Prostate gland (tissue), 2 donors: ENCODE data around the gene KCTD21. TPM values are rescaled to one million over a fixed set of nuclear protein-coding genes. Genes with fewer than 3 reads are reported as not detected.

ENCODE experiments used
- DNase-seq: peaks from one replicate; pipeline ENCODE4 v3.0.0-alpha.2; 2019; ENCODE audit warnings: low spot score
- H3K27ac ChIP-seq, 2 donors: fragments of 200-600 bp; sonication (generic); 2 replicates each; pipeline ENCODE4 v1.5.1; 2017 to 2019
- H3K27me3 ChIP-seq: fragments of 200-600 bp; sonication (generic); replicated peaks from 2 replicates; pipeline ENCODE4 v1.5.1; 2019; ENCODE audit not compliant: insufficient read depth
- H3K36me3 ChIP-seq, 2 donors: fragments of 200-600 bp; sonication (generic); 1 replicate in 1 of 2; 2 replicates in 1 of 2; pipeline versions ENCODE4 v1.5.1 to v1.8.1; 2017 to 2019
- H3K4me1 ChIP-seq: fragments of 200-600 bp; sonication (generic); replicated peaks from 2 replicates; pipeline ENCODE4 v1.5.1; 2019
- H3K4me3 ChIP-seq, 2 donors: fragments of 200-600 bp; sonication (generic); 2 replicates each; pipeline ENCODE4 v1.5.1; 2017 to 2019
- H3K9me3 ChIP-seq: fragments of 200-600 bp; sonication (generic); 2 replicates; pipeline ENCODE4 v1.5.1; 2017
- POLR2A ChIP-seq: fragments of 450-650 bp; IDR thresholded peaks from one replicate; pipeline ENCODE4 v1.6.1; 2016; ENCODE audit warnings: antibody characterized with exemption, mild to moderate bottlenecking
- POLR2AphosphoS5 ChIP-seq: sonication (generic); formaldehyde crosslinking; IDR thresholded peaks from one replicate; pipeline ENCODE4 v1.6.1; 2017; ENCODE audit warnings: antibody characterized with exemption
- WGBS: methylation state at CpG from one replicate; pipeline ENCODE4 v1.1.5; 2018; 5-methylcytosine and 5-hydroxymethylcytosine counted together
- intact Hi-C: fragments of 100-400 bp; cut with DNase I; formaldehyde crosslinking; loops from one replicate; pipeline ENCODE4 v1.14.2; 2022
- total RNA-seq, 2 donors: library from RNA; depleted of rRNA; stranded (reverse); fragments of >200 nt; gene quantifications; one replicate each; pipeline ENCODE4 v1.1.0, GENCODE V29; 2016
- TF ChIP-seq, protein P1 (sequence below), 4 experiments: fragments of 200-600 bp in 2 of 4; fragments of 450-650 bp in 2 of 4; sonication (generic) in 2 of 4; IDR thresholded peaks; 1 replicate in 3 of 4; 2 replicates in 1 of 4; pipeline ENCODE4 v1.5.1; 2016 to 2019; ENCODE audit warnings: antibody characterized with exemption in 4 of 4, mild to moderate bottlenecking in 2 of 4, moderate library complexity in 2 of 4

KCTD21 gene
- total RNA-seq, 2 donors from 2014 or later = 7.3 to 12.2 TPM

DNA sequence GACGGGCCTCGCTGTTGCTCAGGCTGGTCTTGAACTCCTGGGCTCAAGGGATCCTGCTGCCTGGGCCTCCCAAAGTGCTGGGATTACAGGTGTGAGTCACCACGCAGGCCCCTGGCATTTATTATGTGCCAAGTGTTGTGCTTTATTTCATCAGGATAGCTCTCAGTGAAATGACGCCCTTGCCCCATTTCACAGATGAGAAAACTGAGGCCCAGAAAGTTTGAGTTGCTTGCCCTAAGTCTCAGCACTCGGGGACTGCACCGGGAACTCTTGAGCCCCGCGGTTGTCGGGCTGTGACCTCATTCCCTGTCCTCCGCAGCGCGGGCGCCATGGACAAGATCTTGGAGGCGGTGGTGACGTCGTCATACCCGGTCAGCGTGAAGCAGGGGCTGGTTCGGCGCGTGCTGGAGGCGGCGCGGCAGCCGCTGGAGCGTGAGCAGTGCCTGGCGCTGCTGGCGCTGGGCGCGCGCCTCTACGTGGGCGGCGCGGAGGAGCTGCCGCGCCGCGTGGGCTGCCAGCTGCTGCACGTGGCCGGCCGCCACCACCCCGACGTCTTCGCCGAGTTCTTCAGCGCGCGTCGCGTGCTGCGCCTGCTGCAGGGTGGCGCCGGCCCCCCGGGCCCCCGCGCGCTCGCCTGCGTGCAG, 7.6 kb upstream of the KCTD21 start:
- DNase-seq = no peak
- no peaks in the 10 kb centered on the region for H3K9me3 ChIP-seq
- intact Hi-C loops = no loop called here
- no peaks in the 10 kb centered on the region for H3K27me3 ChIP-seq
- H3K4me1 ChIP-seq = no peaks in the 10 kb centered on the region
- no peak overlapping the region for H3K4me3 ChIP-seq
- WGBS = 35% methylated on average over 51 of the region's 60 CpGs
- TF ChIP-seq POLR2A = no peak
- no peak for TF ChIP-seq POLR2AphosphoS5
- TF ChIP-seq, protein P1, sequence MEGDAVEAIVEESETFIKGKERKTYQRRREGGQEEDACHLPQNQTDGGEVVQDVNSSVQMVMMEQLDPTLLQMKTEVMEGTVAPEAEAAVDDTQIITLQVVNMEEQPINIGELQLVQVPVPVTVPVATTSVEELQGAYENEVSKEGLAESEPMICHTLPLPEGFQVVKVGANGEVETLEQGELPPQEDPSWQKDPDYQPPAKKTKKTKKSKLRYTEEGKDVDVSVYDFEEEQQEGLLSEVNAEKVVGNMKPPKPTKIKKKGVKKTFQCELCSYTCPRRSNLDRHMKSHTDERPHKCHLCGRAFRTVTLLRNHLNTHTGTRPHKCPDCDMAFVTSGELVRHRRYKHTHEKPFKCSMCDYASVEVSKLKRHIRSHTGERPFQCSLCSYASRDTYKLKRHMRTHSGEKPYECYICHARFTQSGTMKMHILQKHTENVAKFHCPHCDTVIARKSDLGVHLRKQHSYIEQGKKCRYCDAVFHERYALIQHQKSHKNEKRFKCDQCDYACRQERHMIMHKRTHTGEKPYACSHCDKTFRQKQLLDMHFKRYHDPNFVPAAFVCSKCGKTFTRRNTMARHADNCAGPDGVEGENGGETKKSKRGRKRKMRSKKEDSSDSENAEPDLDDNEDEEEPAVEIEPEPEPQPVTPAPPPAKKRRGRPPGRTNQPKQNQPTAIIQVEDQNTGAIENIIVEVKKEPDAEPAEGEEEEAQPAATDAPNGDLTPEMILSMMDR (IDR thresholded peaks at IDR 0.05) = no peak
- H3K27ac ChIP-seq = no peak overlapping the region
- peaks cover 0 to 5% of the 10 kb centered on the region in 2 donors for H3K36me3 ChIP-seq

DNA sequence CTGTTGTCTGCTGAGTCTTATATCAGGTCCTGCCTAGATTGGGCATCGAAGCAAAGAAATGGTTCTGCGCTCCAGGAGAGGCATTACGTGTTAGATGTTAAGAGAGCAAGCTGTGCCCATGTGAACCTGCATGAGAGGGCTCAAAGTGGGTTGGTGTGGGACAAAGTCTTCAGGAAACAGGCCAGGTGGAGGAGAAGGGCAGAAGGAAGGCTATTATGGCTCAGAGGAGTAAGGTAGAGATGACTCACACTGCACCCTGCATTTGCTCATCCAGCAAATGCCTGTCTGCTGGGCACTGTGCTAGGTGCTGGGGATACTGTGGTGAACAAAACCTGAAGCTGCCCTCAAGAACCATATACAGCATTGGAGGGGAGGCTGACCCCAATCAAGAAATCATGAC, 6.1 kb upstream of the KCTD21 start:
- Histone ChIP-seq H3K27ac (no peak overlapping the region), H3K4me1 (no peaks in the 10 kb centered on the region), H3K4me3 (no peak overlapping the region), H3K36me3 (no peaks in the 10 kb centered on the region), H3K9me3 (no peaks in the 10 kb centered on the region), H3K27me3 (no peaks in the 10 kb centered on the region)
- TF ChIP-seq, protein P1 (IDR thresholded peaks at IDR 0.05) = no peak
- TF ChIP-seq POLR2A = no peak
- intact Hi-C loops = no loop called here
- no peak for DNase-seq
- WGBS = 97% methylated on average over 3 of the region's 3 CpGs

DNA sequence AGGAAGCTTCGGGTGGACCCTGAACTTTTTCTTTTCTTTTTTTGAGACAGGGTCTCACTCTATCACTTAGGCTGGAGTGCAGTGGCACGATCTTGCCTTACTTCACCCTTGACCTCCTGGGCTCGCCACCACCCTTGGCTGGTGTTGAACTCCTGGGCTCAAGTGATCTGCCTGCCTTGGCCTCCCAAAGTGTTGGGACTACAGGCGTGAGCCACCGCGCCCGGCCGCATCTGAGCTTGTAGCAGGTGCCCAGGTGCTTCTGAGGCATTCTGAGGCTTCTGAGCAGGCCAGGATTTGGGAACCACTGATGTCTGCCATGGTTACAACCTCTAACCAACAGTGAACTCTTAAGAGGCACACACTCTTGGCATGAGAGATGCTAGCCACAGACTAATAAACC, 5.4 kb upstream of the KCTD21 start:
- intact Hi-C loops = no loop called here
- Histone ChIP-seq H3K4me3 (no peak overlapping the region), H3K27me3 (no peaks in the 10 kb centered on the region), H3K36me3 (no peaks in the 10 kb centered on the region), H3K27ac (no peak overlapping the region), H3K9me3 (no peaks in the 10 kb centered on the region), H3K4me1 (no peaks in the 10 kb centered on the region)
- WGBS = 96% methylated on average over 8 of the region's 8 CpGs
- no peak for TF ChIP-seq POLR2AphosphoS5
- TF ChIP-seq POLR2A = no peak
- DNase-seq = no peak

DNA sequence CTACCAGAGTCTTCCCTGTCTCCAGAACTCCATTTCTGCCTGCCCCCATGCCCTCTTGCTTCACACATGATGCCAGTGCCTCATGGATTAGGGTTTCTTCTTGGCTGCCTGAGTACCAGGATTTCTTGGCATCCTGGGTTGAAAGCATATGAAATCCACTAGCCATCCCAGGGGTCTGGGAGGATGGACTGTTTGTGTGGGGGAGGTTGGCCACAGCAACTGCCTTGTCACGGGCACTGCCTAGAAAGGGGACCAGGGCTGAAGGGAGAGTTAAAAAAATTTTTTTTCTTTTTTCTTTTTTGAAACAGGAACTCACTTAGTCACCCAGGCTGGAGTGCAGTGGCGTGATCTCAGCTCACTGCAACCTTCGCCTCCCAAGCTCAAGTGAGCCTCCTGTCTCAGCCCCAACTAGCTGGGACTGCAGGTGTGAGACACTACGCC, 4.5 kb upstream of the KCTD21 start:
- Histone ChIP-seq H3K36me3 (no peaks in the 10 kb centered on the region), H3K27ac (no peak overlapping the region), H3K4me3 (no peak overlapping the region), H3K27me3 (no peaks in the 10 kb centered on the region), H3K9me3 (no peaks in the 10 kb centered on the region), H3K4me1 (no peaks in the 10 kb centered on the region)
- WGBS = 90% methylated on average over 4 of the region's 4 CpGs
- intact Hi-C loops = no loop called here
- TF ChIP-seq POLR2AphosphoS5 (no peak), POLR2A (no peak)
- TF ChIP-seq, protein P1 (IDR thresholded peaks at IDR 0.05) = no peak
- DNase-seq = no peak

DNA sequence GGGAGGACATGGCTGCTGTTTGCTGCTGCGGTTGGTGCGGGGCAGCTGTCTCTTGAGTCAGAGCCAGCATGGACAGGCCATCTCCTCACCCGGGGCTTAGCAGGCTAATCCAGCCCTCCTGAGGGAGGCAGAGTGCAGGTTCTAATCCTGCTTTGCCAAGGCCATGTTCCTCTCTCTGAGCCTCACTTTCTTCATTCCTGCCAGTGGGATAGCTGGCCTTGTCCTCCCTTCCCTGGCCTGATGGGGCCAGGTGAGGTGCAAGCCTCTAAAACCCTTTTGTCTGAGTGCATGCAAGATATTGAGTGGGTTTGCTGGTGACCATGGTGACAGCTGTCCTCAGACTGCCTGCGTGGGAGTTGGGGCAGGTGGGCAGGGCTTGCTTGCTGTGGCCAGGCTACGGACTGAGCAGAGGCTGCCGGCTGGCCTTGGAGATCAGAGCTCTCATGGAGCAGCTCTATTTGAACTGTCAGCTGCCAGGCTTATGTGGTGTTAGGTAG, 3.8 kb upstream of the KCTD21 start:
- WGBS = 86% methylated on average over 6 of the region's 6 CpGs
- Histone ChIP-seq H3K27ac (no peak overlapping the region), H3K27me3 (no peaks in the 10 kb centered on the region), H3K9me3 (no peaks in the 10 kb centered on the region), H3K4me1 (no peaks in the 10 kb centered on the region), H3K36me3 (no peaks in the 10 kb centered on the region), H3K4me3 (no peak overlapping the region)
- intact Hi-C loops = no loop called here
- TF ChIP-seq, protein P1 (IDR thresholded peaks at IDR 0.05) = no peak
- TF ChIP-seq POLR2A (no peak), POLR2AphosphoS5 (no peak)
- DNase-seq = no peak
